Parathyroid adenoma (tissue), 2 donors: Measurements from ENCODE around the gene GSTA4.
A peak's percentile ranks its signal among the peaks of the same experiment; 100 is the strongest.

ENCODE experiments used
- H2AFZ ChIP-seq: fragments of 300-600 bp; sonication (generic); one replicate; pipeline ENCODE4 v1.7.0; 2017; ENCODE audit warnings: antibody characterized with exemption, mild to moderate bottlenecking
- H3K27ac ChIP-seq: fragments of 300-600 bp; sonication (generic); one replicate; pipeline ENCODE4 v1.7.0; 2017
- H3K27me3 ChIP-seq: fragments of 300-600 bp; sonication (generic); one replicate; pipeline ENCODE4 v1.7.0; 2017; ENCODE audit warnings: low read length; ENCODE audit not compliant: control insufficient read depth, insufficient read depth
- H3K36me3 ChIP-seq: fragments of 300-600 bp; sonication (generic); one replicate; pipeline ENCODE4 v1.7.0; 2017; ENCODE audit warnings: low read length; ENCODE audit not compliant: control insufficient read depth, insufficient read depth
- H3K4me1 ChIP-seq: fragments of 300-600 bp; sonication (generic); one replicate; pipeline ENCODE4 v1.7.0; 2017; ENCODE audit warnings: control low read depth
- H3K4me2 ChIP-seq: fragments of 300-600 bp; sonication (generic); one replicate; pipeline ENCODE4 v1.7.0; 2017; ENCODE audit warnings: low read length
- H3K4me3 ChIP-seq: fragments of 300-600 bp; sonication (generic); one replicate; pipeline ENCODE4 v1.7.0; 2017; ENCODE audit warnings: low read depth, low read length
- H3K79me2 ChIP-seq: fragments of 300-600 bp; sonication (generic); one replicate; pipeline ENCODE4 v1.7.0; 2017; ENCODE audit warnings: control low read depth
- H3K9ac ChIP-seq: fragments of 300-600 bp; sonication (generic); one replicate; pipeline ENCODE4 v1.7.0; 2017; ENCODE audit warnings: mild to moderate bottlenecking
- H3K9me3 ChIP-seq: fragments of 300-600 bp; sonication (generic); one replicate; pipeline ENCODE4 v1.7.0; 2017; ENCODE audit warnings: low read length; ENCODE audit not compliant: control insufficient read depth
- TF ChIP-seq, protein P1 (sequence below): fragments of 300-600 bp; sonication (generic); IDR thresholded peaks from one replicate; pipeline ENCODE4 v1.7.0; 2017; ENCODE audit warnings: antibody characterized with exemption, mild to moderate bottlenecking
- donor health status: primary hyperparathyroidism.

The GSTA4 gene

DNA sequence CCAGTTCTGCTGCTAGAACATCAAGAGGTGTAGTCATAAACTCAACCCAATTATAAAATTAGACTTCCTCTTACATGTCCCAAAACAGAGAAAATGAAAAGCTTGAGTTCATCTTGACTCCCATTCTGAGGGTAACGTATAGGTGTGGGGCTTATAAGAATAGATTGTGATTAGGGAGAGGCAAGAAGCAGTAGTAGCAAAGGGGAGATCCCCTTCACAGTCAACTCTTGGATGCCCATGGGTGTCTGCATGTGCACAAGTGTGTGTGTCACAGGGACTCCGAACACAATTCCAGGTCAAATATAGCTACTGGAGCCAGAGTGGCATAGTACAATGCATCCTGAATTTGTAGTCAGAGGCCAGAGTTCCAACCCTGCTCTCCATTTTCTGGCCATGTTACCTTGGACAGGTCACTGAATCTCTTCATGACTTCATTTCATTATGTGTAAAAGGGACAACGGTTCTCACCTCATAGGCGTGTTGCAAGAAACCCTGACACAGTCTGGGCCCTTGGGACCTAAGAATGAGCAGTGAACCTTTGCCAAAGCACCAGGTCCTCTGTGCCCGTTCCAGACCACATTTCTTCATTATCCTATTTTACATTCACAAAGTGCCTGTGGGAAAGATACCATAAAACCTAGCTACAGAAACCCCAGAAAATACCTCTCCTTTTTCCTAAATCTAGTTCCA is 11.8 kb downstream of the GSTA4 start:
- H3K9me3 ChIP-seq: no peaks in the 10 kb centered on the region
- peaks cover 12% of the 10 kb centered on the region for H3K79me2 ChIP-seq
- H3K4me3 ChIP-seq: no peak overlapping the region
- H2AFZ ChIP-seq: no peak overlapping the region
- H3K4me2 ChIP-seq: no peak overlapping the region
- H3K27me3 ChIP-seq: no peaks in the 10 kb centered on the region
- no peaks in the 10 kb centered on the region for H3K36me3 ChIP-seq
- H3K4me1 ChIP-seq: peaks cover 3% of the 10 kb centered on the region
- H3K27ac ChIP-seq: no peak overlapping the region
- no peak overlapping the region for H3K9ac ChIP-seq
- TF ChIP-seq, protein P1, sequence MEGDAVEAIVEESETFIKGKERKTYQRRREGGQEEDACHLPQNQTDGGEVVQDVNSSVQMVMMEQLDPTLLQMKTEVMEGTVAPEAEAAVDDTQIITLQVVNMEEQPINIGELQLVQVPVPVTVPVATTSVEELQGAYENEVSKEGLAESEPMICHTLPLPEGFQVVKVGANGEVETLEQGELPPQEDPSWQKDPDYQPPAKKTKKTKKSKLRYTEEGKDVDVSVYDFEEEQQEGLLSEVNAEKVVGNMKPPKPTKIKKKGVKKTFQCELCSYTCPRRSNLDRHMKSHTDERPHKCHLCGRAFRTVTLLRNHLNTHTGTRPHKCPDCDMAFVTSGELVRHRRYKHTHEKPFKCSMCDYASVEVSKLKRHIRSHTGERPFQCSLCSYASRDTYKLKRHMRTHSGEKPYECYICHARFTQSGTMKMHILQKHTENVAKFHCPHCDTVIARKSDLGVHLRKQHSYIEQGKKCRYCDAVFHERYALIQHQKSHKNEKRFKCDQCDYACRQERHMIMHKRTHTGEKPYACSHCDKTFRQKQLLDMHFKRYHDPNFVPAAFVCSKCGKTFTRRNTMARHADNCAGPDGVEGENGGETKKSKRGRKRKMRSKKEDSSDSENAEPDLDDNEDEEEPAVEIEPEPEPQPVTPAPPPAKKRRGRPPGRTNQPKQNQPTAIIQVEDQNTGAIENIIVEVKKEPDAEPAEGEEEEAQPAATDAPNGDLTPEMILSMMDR: no peak

- Histone ChIP-seq H3K4me3 (no peak overlapping the region), H3K9me3 (no peaks in the 10 kb centered on the region), H2AFZ (no peak overlapping the region), H3K27me3 (no peaks in the 10 kb centered on the region), H3K4me1 (peaks cover 3% of the 10 kb centered on the region), H3K9ac (no peak overlapping the region), H3K36me3 (no peaks in the 10 kb centered on the region), H3K4me2 (no peak overlapping the region), H3K27ac (no peak overlapping the region), H3K79me2 (peaks cover 9% of the 10 kb centered on the region)
- TF ChIP-seq, protein P1: no peak
These were observed 12.4 kb downstream of the GSTA4 start for GRCh38 chr6:52982680-52983079.

- Histone ChIP-seq H3K9me3 (no peaks in the 10 kb centered on the region), H3K79me2 (peaks cover 1% of the 10 kb centered on the region), H2AFZ (no peak overlapping the region), H3K4me2 (no peak overlapping the region), H3K4me1 (peaks cover 8% of the 10 kb centered on the region), H3K4me3 (no peak overlapping the region), H3K9ac (no peak overlapping the region), H3K27ac (no peak overlapping the region), H3K27me3 (no peaks in the 10 kb centered on the region), H3K36me3 (no peaks in the 10 kb centered on the region)
- TF ChIP-seq, protein P1: no peak
These were observed 13.7 kb downstream of the GSTA4 start for GRCh38 chr6:52981222-52981900.

DNA sequence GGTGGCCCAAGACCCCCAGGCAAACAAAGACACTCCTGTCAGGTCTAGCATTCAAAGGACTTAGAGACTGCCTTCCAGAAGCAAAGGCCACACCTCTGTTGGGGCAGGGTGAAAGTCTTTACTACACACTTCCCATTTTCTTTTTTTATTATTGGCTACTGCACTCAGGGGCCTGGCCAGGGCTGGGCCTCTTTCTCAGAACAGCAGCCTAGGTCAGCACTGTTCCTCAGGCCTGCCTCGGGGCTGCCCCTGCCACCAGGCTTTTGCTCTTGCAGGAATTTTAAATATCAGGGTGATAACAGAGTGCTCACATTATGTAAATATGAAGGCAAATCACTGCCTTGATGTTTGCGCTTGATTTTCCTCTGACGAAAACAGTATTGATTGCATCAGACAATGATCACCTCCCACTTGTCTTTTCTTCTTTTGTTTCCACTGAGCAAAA is 18.5 kb downstream of the GSTA4 start:
- no peaks in the 10 kb centered on the region for H3K27me3 ChIP-seq
- peak overlapping the region; percentile 30 for H2AFZ ChIP-seq
- no peaks in the 10 kb centered on the region for H3K36me3 ChIP-seq
- no peaks in the 10 kb centered on the region for H3K9me3 ChIP-seq
- H3K27ac ChIP-seq: no peak overlapping the region
- H3K4me3 ChIP-seq: no peak overlapping the region
- H3K9ac ChIP-seq: no peak overlapping the region
- H3K79me2 ChIP-seq: no peaks in the 10 kb centered on the region
- TF ChIP-seq, protein P1: no peak
- H3K4me2 ChIP-seq: no peak overlapping the region
- peaks cover 20% of the 10 kb centered on the region for H3K4me1 ChIP-seq
